ENCODE data around the gene ABRACL. TPM values are rescaled to one million over a fixed set of nuclear protein-coding genes. Genes with fewer than 3 reads are reported as not detected.
A peak's percentile ranks its signal among the peaks of the same experiment; 100 is the strongest.

ABRACL gene
- total RNA-seq = 10 to 100 TPM in 1 of 4 donors, 1 to 10 TPM in 3; 4.6 to 10.1 (median 7.1) TPM

GRCh38 chr6:139028658-139029469, at the start of gene ABRACL:
Gene ABRACL (plus strand): TSS chr6:139028745. CDS start chr6:139034161, 5,416 bp downstream.
- intact Hi-C loops (cut with DNase I) = no loop called here
- no peaks in the 10 kb centered on the region for H3K9me3 ChIP-seq
- TF ChIP-seq POLR2A (IDR thresholded peaks at IDR 0.05; ENCODE audit: low read depth) = no peak
- TF ChIP-seq POLR2AphosphoS5 (IDR thresholded peaks at IDR 0.05) = peak in 1 of 2 donors; percentile 51
- peaks cover 0 to 4% (median 0%) of the 10 kb centered on the region in 4 donors for H3K27me3 ChIP-seq
- peaks cover 10 to 21% (median 18%) of the 10 kb centered on the region in 4 donors for H3K4me1 ChIP-seq
- WGBS = under 1% methylated on average over 16 of the region's 77 CpGs
- peak within 1 kb of the TSS; percentile 82 to 87 (median 86) for H3K4me3 ChIP-seq
- DNase-seq (ENCODE audit: extremely low spot score) = no peak
- peaks cover 0 to 2% (median 0%) of the 10 kb centered on the region in 4 donors for H3K36me3 ChIP-seq
- peak within 1 kb of the TSS; percentile 78 to 87 (median 80) for H3K27ac ChIP-seq (replicated peaks in 1 of 4)

- WGBS = 68% methylated on average over 2 of the region's 2 CpGs
- no peak for DNase-seq (ENCODE audit: extremely low spot score)
- intact Hi-C loops (cut with DNase I) = no loop called here
- no peak overlapping the region for H3K4me3 ChIP-seq
- no peak overlapping the region for H3K27ac ChIP-seq (replicated peaks in 1 of 4)
- H3K4me1 ChIP-seq = peaks cover 16 to 51% (median 41%) of the 10 kb centered on the region in 4 donors
- TF ChIP-seq POLR2AphosphoS5 (IDR thresholded peaks at IDR 0.05) = no peak
- no peak for TF ChIP-seq EP300 (IDR thresholded peaks at IDR 0.05)
- no peak for TF ChIP-seq POLR2A (IDR thresholded peaks at IDR 0.05; ENCODE audit: low read depth)
- no peak for TF ChIP-seq CTCF (IDR thresholded peaks at IDR 0.05)
- H3K36me3 ChIP-seq = no peaks in the 10 kb centered on the region
- H3K9me3 ChIP-seq = no peaks in the 10 kb centered on the region
- no peaks in the 10 kb centered on the region for H3K27me3 ChIP-seq
Observed at GRCh38 chr6:138979365-138979764, 49.2 kb upstream of the ABRACL start.

- peaks cover 23 to 51% (median 43%) of the 10 kb centered on the region in 4 donors for H3K4me1 ChIP-seq
- H3K4me3 ChIP-seq = no peak overlapping the region
- WGBS = 93% methylated on average over 5 of the region's 5 CpGs
- no peak for DNase-seq (ENCODE audit: extremely low spot score)
- H3K9me3 ChIP-seq = no peaks in the 10 kb centered on the region
- TF ChIP-seq POLR2A (IDR thresholded peaks at IDR 0.05; ENCODE audit: low read depth) = no peak
- TF ChIP-seq CTCF (IDR thresholded peaks at IDR 0.05) = no peak
- TF ChIP-seq EP300 (IDR thresholded peaks at IDR 0.05) = no peak
- TF ChIP-seq POLR2AphosphoS5 (IDR thresholded peaks at IDR 0.05) = no peak
- no peaks in the 10 kb centered on the region for H3K36me3 ChIP-seq
- intact Hi-C loops (cut with DNase I) = no loop called here
- H3K27me3 ChIP-seq = no peaks in the 10 kb centered on the region
- no peak overlapping the region for H3K27ac ChIP-seq (replicated peaks in 1 of 4)
Observed at GRCh38 chr6:138979813-138980668, 48.5 kb upstream of the ABRACL start.

GRCh38 chr6:138981416-138981815, 47.1 kb upstream of the ABRACL start:
- H3K9me3 ChIP-seq = no peaks in the 10 kb centered on the region
- H3K36me3 ChIP-seq = no peaks in the 10 kb centered on the region
- intact Hi-C loops (cut with DNase I) = no loop called here
- no peaks in the 10 kb centered on the region for H3K27me3 ChIP-seq
- no peak overlapping the region for H3K4me3 ChIP-seq
- TF ChIP-seq CTCF (IDR thresholded peaks at IDR 0.05) = no peak
- TF ChIP-seq POLR2A (IDR thresholded peaks at IDR 0.05; ENCODE audit: low read depth) = no peak
- TF ChIP-seq EP300 (IDR thresholded peaks at IDR 0.05) = no peak
- TF ChIP-seq POLR2AphosphoS5 (IDR thresholded peaks at IDR 0.05) = no peak
- no peak for DNase-seq (ENCODE audit: extremely low spot score)
- 74% methylated on average over 2 of the region's 2 CpGs for WGBS
- H3K27ac ChIP-seq (replicated peaks in 1 of 4) = no peak overlapping the region
- peaks cover 29 to 63% (median 55%) of the 10 kb centered on the region in 4 donors for H3K4me1 ChIP-seq

GRCh38 chr6:138986578-138986977, 42.0 kb upstream of the ABRACL start:
- no peaks in the 10 kb centered on the region for H3K36me3 ChIP-seq
- H3K27me3 ChIP-seq = no peaks in the 10 kb centered on the region
- peak overlapping the region in 3 of 4 donors; percentile 92 to 93 (median 92) for H3K27ac ChIP-seq (replicated peaks in 1 of 4)
- H3K4me1 ChIP-seq = peaks cover 35 to 60% (median 58%) of the 10 kb centered on the region in 4 donors
- intact Hi-C loops (cut with DNase I) = no loop called here
- H3K4me3 ChIP-seq = peak overlapping the region; percentile 96 to 99 (median 96)
- WGBS = 7% methylated on average over 3 of the region's 3 CpGs
- no peaks in the 10 kb centered on the region for H3K9me3 ChIP-seq
- DNase-seq (ENCODE audit: extremely low spot score) = no peak
- TF ChIP-seq CTCF (IDR thresholded peaks at IDR 0.05) = no peak
- TF ChIP-seq POLR2AphosphoS5 (IDR thresholded peaks at IDR 0.05) = no peak
- no peak for TF ChIP-seq POLR2A (IDR thresholded peaks at IDR 0.05; ENCODE audit: low read depth)
- no peak for TF ChIP-seq EP300 (IDR thresholded peaks at IDR 0.05)

All from esophagus muscularis mucosa (tissue), 4 donors.